HepG2 (cell line): Measurements from ENCODE around the gene UBQLN4. TPM values are rescaled to one million over a fixed set of nuclear protein-coding genes. Genes with fewer than 3 reads are reported as not detected.
A peak's percentile ranks its signal among the peaks of the same experiment; 100 is the strongest.

Source experiments
- ADNP ChIP-seq: sonication (generic); formaldehyde crosslinking; IDR thresholded peaks from 2 replicates; pipeline ENCODE4 v1.4.0; 2020; ENCODE audit warnings: missing genetic modification reagents
- ARNT2 ChIP-seq: sonication (generic); formaldehyde crosslinking; IDR thresholded peaks from 2 replicates; pipeline ENCODE4 v1.8.0; 2022; ENCODE audit warnings: mild to moderate bottlenecking, low read depth, missing genetic modification reagents, moderate library complexity
- ARNTL ChIP-seq: sonication (generic); formaldehyde crosslinking; IDR thresholded peaks from 2 replicates; pipeline ENCODE4 v1.4.0; 2020; ENCODE audit warnings: mild to moderate bottlenecking, missing genetic modification reagents
- BHLHE40 ChIP-seq: IDR thresholded peaks from 2 replicates; pipeline ENCODE4 v1.6.1; 2011; ENCODE audit warnings: low read length, improper control_type of control experiment
- CCDC6 ChIP-seq: sonication (generic); formaldehyde crosslinking; IDR thresholded peaks from 2 replicates; pipeline ENCODE4 v1.8.1; 2022; ENCODE audit warnings: mild to moderate bottlenecking, missing genetic modification reagents, moderate library complexity
- CHCHD3 ChIP-seq: sonication (generic); formaldehyde crosslinking; IDR thresholded peaks from 2 replicates; pipeline ENCODE4 v1.8.0; 2022; ENCODE audit warnings: mild to moderate bottlenecking, missing genetic modification reagents, moderate library complexity
- CHD2 ChIP-seq: IDR thresholded peaks from 2 replicates; pipeline ENCODE4 v1.6.1; 2011; ENCODE audit warnings: low read depth, low read length, improper control_type of control experiment
- LCORL ChIP-seq, 2 experiments: fragments of 450-650 bp in 1 of 2; sonication (generic) in 1 of 2; formaldehyde crosslinking in 1 of 2; IDR thresholded peaks; 2 replicates each; pipeline versions ENCODE4 v1.5.0 to v1.6.1; 2017 to 2020; ENCODE audit warnings: antibody characterized with exemption in 1 of 2, missing genetic modification reagents in 1 of 2
- MAFG ChIP-seq: sonication (generic); formaldehyde crosslinking; IDR thresholded peaks from 2 replicates; pipeline ENCODE4 v1.5.1; 2020; ENCODE audit warnings: mild to moderate bottlenecking, missing genetic modification reagents
- MYC ChIP-seq: sonication (generic); formaldehyde crosslinking; IDR thresholded peaks from 2 replicates; pipeline ENCODE4 v1.9.0; 2021; ENCODE audit warnings: missing genetic modification reagents, borderline replicate concordance
- NFRKB ChIP-seq: fragments of 450-650 bp; IDR thresholded peaks from 2 replicates; pipeline ENCODE4 v1.6.1; 2017
- NFYC ChIP-seq: IDR thresholded peaks from 2 replicates; pipeline ENCODE4 v1.6.1; 2016; ENCODE audit warnings: missing genetic modification reagents, missing compliant biosample characterization
- RCOR2 ChIP-seq: IDR thresholded peaks from 2 replicates; pipeline ENCODE4 v1.6.1; 2016; ENCODE audit warnings: missing biosample characterization, missing genetic modification reagents
- RFX5 ChIP-seq: IDR thresholded peaks from 2 replicates; pipeline ENCODE4 v1.6.1; 2011; ENCODE audit warnings: low read depth, low read length, improper control_type of control experiment
- SAP130 ChIP-seq: IDR thresholded peaks from 2 replicates; pipeline ENCODE4 v1.6.1; 2016; ENCODE audit warnings: low read depth
- SMYD3 ChIP-seq: sonication (generic); formaldehyde crosslinking; IDR thresholded peaks from 2 replicates; pipeline ENCODE4 v1.8.1; 2023; ENCODE audit warnings: mild to moderate bottlenecking, missing genetic modification reagents
- TOE1 ChIP-seq: sonication (generic); formaldehyde crosslinking; IDR thresholded peaks from 2 replicates; pipeline ENCODE4 v1.4.0; 2020; ENCODE audit warnings: mild to moderate bottlenecking, missing genetic modification reagents
- ZFX ChIP-seq: sonication (generic); formaldehyde crosslinking; IDR thresholded peaks from 2 replicates; pipeline ENCODE4 v1.4.0; 2020; ENCODE audit warnings: mild to moderate bottlenecking, low read depth, missing genetic modification reagents, moderate library complexity
- ZNF205 ChIP-seq: IDR thresholded peaks from 2 replicates; pipeline ENCODE4 v1.6.1; 2018; ENCODE audit warnings: missing biosample characterization, missing genetic modification reagents
- ZNF33A ChIP-seq: sonication (generic); formaldehyde crosslinking; IDR thresholded peaks from 2 replicates; pipeline ENCODE4 v1.5.1; 2020; ENCODE audit warnings: missing genetic modification reagents, mild to moderate bottlenecking, moderate library complexity, borderline replicate concordance
- ZNF564 ChIP-seq: sonication (generic); formaldehyde crosslinking; IDR thresholded peaks from 2 replicates; pipeline ENCODE4 v1.8.1; 2023; ENCODE audit warnings: mild to moderate bottlenecking, missing genetic modification reagents
- ZNF713 ChIP-seq: sonication (generic); formaldehyde crosslinking; IDR thresholded peaks from 2 replicates; pipeline ENCODE4 v1.4.0; 2020; ENCODE audit warnings: mild to moderate bottlenecking, missing genetic modification reagents
- ZNF879 ChIP-seq: sonication (generic); formaldehyde crosslinking; IDR thresholded peaks from 2 replicates; pipeline ENCODE4 v1.8.1; 2023; ENCODE audit warnings: missing genetic modification reagents
- polyA plus RNA-seq, 8 experiments: library from polyadenylated mRNA; depleted of rRNA in 3 of 8; stranded (reverse) in 7 of 8; unstranded in 1 of 8; fragments of >200 nt; fragmentation: Illumina TruSeq in 4 of 8; extraction: Trizol in 4 of 8; gene quantifications; 2 replicates each; pipeline versions ENCODE4 v1.2.1 to v1.2.3, GENCODE V29; 2011 to 2016; ENCODE audit warnings: low read depth in 4 of 8, missing spikeins in 1 of 8, mixed read lengths in 1 of 8; ENCODE audit not compliant: insufficient read depth in 1 of 8
- total RNA-seq, 5 experiments: library from RNA; depleted of rRNA; stranded (reverse); fragments of >200 nt; fragmentation: Illumina TruSeq; extraction: Trizol; gene quantifications; 2 replicates each; pipeline ENCODE4 v1.2.3, GENCODE V29; 2016; ENCODE audit warnings: low read depth in 1 of 5
- TF ChIP-seq, protein P1 (sequence below): sonication (generic); formaldehyde crosslinking; IDR thresholded peaks from 2 replicates; pipeline ENCODE4 v1.5.0; 2020; ENCODE audit warnings: missing genetic modification reagents
- TF ChIP-seq, protein P2 (sequence below): IDR thresholded peaks from 2 replicates; pipeline ENCODE4 v1.6.1; 2018; ENCODE audit warnings: missing genetic modification reagents
- TF ChIP-seq, protein P3 (sequence below): sonication (generic); formaldehyde crosslinking; IDR thresholded peaks from 2 replicates; pipeline ENCODE4 v1.9.0; 2021; ENCODE audit warnings: missing genetic modification reagents, borderline replicate concordance
- TF ChIP-seq, protein P4 (sequence below): sonication (generic); formaldehyde crosslinking; IDR thresholded peaks from 2 replicates; pipeline ENCODE4 v1.5.0; 2020; ENCODE audit warnings: mild to moderate bottlenecking, missing genetic modification reagents
- TF ChIP-seq, protein P5 (sequence below): sonication (generic); formaldehyde crosslinking; IDR thresholded peaks from 2 replicates; pipeline ENCODE4 v1.8.1; 2023; ENCODE audit warnings: mild to moderate bottlenecking, missing genetic modification reagents, borderline replicate concordance

Gene UBQLN4
- total and polyA plus RNA-seq, 2 of the 13 experiments (the other 11 are each of a cell fraction or from before 2014, with no cell fraction given): 31.5 to 39.8 TPM

DNA sequence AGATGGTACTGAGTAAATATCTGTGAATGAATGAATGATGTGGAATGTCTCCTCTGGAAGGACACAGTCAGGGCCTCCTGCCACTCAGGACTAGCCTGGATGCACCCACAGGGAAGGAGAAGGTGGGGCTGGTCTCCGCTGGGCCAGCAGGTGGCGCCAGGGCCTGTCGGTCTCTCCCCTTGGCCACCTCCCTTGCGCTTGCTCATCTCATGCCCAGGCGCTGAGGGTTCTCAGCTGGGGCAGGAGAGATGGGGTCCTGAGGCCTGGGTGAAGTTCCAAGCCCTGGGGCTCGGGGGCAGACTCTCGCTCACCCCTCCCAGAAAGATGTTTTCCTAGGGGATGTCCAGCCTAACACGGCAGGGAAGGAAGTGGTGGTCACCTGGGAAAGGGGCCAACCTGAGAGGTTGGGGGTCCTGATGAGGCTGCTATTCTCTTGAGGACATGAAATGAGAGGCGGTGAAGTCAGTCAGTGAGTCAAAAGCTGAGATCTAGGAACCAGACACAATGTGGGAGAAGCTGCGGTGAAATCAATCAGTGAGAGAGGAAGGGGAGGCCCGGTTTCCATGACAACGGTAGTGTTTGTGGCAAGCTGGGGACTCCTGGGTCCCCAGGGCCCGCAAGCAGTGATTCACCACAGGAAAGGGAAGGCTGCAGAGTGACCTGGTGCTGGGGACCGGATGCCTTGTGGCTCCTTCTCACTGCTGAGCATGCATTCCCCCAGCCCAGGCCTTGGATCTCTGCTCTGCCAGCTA is 43.2 kb upstream of the UBQLN4 start (continued):
- TF ChIP-seq SAP130 (CRISPR knock-in tag) (peak; percentile 61; the same call in 1 of the 2 replicates), ADNP (CRISPR knock-in tag) (no peak), CHCHD3 (CRISPR knock-in tag) (no peak), ZNF879 (CRISPR knock-in tag) (no peak), MYC (CRISPR knock-in tag) (no peak), CCDC6 (CRISPR knock-in tag) (no peak), RFX5 (no peak), BHLHE40 (peak; percentile 28; the same call in 1 of the 2 replicates), ARNTL (CRISPR knock-in tag) (no peak), ZFX (CRISPR knock-in tag) (peak; percentile 51), RCOR2 (CRISPR knock-in tag) (no peak), MAFG (no peak), LCORL (IDR thresholded peaks at IDR 0.05) (no peak), LCORL (CRISPR knock-in tag; IDR thresholded peaks at IDR 0.05) (no peak), ARNT2 (no peak), ZNF564 (no peak), ZNF33A (no peak), NFYC (CRISPR knock-in tag) (no peak), SMYD3 (CRISPR knock-in tag) (no peak), CHD2 (no peak), TOE1 (CRISPR knock-in tag) (no peak), ZNF713 (no peak), NFRKB (no peak), ZNF205 (CRISPR knock-in tag) (no peak)
- TF ChIP-seq, protein P1, sequence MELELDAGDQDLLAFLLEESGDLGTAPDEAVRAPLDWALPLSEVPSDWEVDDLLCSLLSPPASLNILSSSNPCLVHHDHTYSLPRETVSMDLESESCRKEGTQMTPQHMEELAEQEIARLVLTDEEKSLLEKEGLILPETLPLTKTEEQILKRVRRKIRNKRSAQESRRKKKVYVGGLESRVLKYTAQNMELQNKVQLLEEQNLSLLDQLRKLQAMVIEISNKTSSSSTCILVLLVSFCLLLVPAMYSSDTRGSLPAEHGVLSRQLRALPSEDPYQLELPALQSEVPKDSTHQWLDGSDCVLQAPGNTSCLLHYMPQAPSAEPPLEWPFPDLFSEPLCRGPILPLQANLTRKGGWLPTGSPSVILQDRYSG (CRISPR knock-in tag): no peak
- TF ChIP-seq, protein P2, sequence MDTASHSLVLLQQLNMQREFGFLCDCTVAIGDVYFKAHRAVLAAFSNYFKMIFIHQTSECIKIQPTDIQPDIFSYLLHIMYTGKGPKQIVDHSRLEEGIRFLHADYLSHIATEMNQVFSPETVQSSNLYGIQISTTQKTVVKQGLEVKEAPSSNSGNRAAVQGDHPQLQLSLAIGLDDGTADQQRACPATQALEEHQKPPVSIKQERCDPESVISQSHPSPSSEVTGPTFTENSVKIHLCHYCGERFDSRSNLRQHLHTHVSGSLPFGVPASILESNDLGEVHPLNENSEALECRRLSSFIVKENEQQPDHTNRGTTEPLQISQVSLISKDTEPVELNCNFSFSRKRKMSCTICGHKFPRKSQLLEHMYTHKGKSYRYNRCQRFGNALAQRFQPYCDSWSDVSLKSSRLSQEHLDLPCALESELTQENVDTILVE (CRISPR knock-in tag): peak; percentile 74; the same call in 1 of the 2 replicates
- TF ChIP-seq, protein P3, sequence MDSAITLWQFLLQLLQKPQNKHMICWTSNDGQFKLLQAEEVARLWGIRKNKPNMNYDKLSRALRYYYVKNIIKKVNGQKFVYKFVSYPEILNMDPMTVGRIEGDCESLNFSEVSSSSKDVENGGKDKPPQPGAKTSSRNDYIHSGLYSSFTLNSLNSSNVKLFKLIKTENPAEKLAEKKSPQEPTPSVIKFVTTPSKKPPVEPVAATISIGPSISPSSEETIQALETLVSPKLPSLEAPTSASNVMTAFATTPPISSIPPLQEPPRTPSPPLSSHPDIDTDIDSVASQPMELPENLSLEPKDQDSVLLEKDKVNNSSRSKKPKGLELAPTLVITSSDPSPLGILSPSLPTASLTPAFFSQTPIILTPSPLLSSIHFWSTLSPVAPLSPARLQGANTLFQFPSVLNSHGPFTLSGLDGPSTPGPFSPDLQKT (CRISPR knock-in tag): no peak
- TF ChIP-seq, protein P4, sequence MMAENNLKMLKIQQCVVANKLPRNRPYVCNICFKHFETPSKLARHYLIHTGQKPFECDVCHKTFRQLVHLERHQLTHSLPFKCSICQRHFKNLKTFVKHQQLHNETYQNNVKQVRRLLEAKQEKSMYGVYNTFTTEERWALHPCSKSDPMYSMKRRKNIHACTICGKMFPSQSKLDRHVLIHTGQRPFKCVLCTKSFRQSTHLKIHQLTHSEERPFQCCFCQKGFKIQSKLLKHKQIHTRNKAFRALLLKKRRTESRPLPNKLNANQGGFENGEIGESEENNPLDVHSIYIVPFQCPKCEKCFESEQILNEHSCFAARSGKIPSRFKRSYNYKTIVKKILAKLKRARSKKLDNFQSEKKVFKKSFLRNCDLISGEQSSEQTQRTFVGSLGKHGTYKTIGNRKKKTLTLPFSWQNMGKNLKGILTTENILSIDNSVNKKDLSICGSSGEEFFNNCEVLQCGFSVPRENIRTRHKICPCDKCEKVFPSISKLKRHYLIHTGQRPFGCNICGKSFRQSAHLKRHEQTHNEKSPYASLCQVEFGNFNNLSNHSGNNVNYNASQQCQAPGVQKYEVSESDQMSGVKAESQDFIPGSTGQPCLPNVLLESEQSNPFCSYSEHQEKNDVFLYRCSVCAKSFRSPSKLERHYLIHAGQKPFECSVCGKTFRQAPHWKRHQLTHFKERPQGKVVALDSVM (CRISPR knock-in tag): no peak
- TF ChIP-seq, protein P5, sequence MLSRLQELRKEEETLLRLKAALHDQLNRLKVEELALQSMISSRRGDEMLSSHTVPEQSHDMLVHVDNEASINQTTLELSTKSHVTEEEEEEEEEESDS (CRISPR knock-in tag): no peak
